ENCODE measurements around the gene CAPN8.

Gene CAPN8

GRCh38 chr1:223665592-223666312 lies at the start of gene CAPN8:
CAPN8 (minus strand) TSS chr1:223665701; CDS start chr1:223665646, 55 bp downstream.
- Histone ChIP-seq H3K27ac (ENCODE audit: low read depth, low read length, poor library complexity, severe bottlenecking) (no peak within 1 kb of the TSS), H4K20me1 (ENCODE audit: insufficient read depth, low read length) (no peaks in the 10 kb centered on the region), H3K9me2 (ENCODE audit: low read depth, low read length) (no peaks in the 10 kb centered on the region), H2AFZ (ENCODE audit: low read length) (no peak within 1 kb of the TSS), H3K27me3 (ENCODE audit: insufficient read depth, low read length) (no peaks in the 10 kb centered on the region; the same call in 1 of the 2 replicates), H3F3A (ENCODE audit: insufficient read depth, low read length) (no peaks in the 10 kb centered on the region), H3K9ac (ENCODE audit: low read length) (no peak within 1 kb of the TSS), H3K36me3 (ENCODE audit: insufficient read depth, low read length) (no peaks in the 10 kb centered on the region), H3K79me2 (ENCODE audit: insufficient read depth, low read length) (no peaks in the 10 kb centered on the region), H3K4me2 (ENCODE audit: low read length) (no peak within 1 kb of the TSS), H3K4me3 (ENCODE audit: low read depth, low read length, poor library complexity, severe bottlenecking) (no peak within 1 kb of the TSS), H3K4me1 (ENCODE audit: insufficient read depth, low read length, severe bottlenecking) (no peaks in the 10 kb centered on the region), H3K9me3 (ENCODE audit: low read length) (no peaks in the 10 kb centered on the region)
- no peak for TF ChIP-seq CTCF (IDR thresholded peaks at IDR 0.05; ENCODE audit: low read length)
- no peak for TF ChIP-seq EZH2 (IDR thresholded peaks at IDR 0.05; ENCODE audit: borderline replicate concordance, low read length)

GRCh38 chr1:223714849-223715603 lies 49.5 kb upstream of the CAPN8 start:
- Histone ChIP-seq H3K27me3 (ENCODE audit: insufficient read depth, low read length) (no peaks in the 10 kb centered on the region; the same call in 1 of the 2 replicates), H3F3A (ENCODE audit: insufficient read depth, low read length) (no peaks in the 10 kb centered on the region), H3K4me3 (ENCODE audit: low read depth, low read length, poor library complexity, severe bottlenecking) (no peak overlapping the region), H3K36me3 (ENCODE audit: insufficient read depth, low read length) (no peaks in the 10 kb centered on the region), H3K9ac (ENCODE audit: low read length) (no peak overlapping the region), H3K27ac (ENCODE audit: low read depth, low read length, poor library complexity, severe bottlenecking) (no peak overlapping the region), H4K20me1 (ENCODE audit: insufficient read depth, low read length) (no peaks in the 10 kb centered on the region), H3K4me1 (ENCODE audit: insufficient read depth, low read length, severe bottlenecking) (no peaks in the 10 kb centered on the region), H3K79me2 (ENCODE audit: insufficient read depth, low read length) (no peaks in the 10 kb centered on the region), H3K9me2 (ENCODE audit: low read depth, low read length) (no peaks in the 10 kb centered on the region), H2AFZ (ENCODE audit: low read length) (no peak overlapping the region), H3K9me3 (ENCODE audit: low read length) (no peaks in the 10 kb centered on the region), H3K4me2 (ENCODE audit: low read length) (no peak overlapping the region)
- TF ChIP-seq CTCF (IDR thresholded peaks at IDR 0.05; ENCODE audit: low read length) = no peak

- no peak for TF ChIP-seq EZH2 (IDR thresholded peaks at IDR 0.05; ENCODE audit: borderline replicate concordance, low read length)
- TF ChIP-seq CTCF (IDR thresholded peaks at IDR 0.05; ENCODE audit: low read length) = no peak
- Histone ChIP-seq H3K79me2 (ENCODE audit: insufficient read depth, low read length) (no peaks in the 10 kb centered on the region), H2AFZ (ENCODE audit: low read length) (no peak overlapping the region), H3K4me1 (ENCODE audit: insufficient read depth, low read length, severe bottlenecking) (no peaks in the 10 kb centered on the region), H3K9me2 (ENCODE audit: low read depth, low read length) (no peaks in the 10 kb centered on the region), H3K36me3 (ENCODE audit: insufficient read depth, low read length) (no peaks in the 10 kb centered on the region), H3K9ac (ENCODE audit: low read length) (no peak overlapping the region), H3F3A (ENCODE audit: insufficient read depth, low read length) (no peaks in the 10 kb centered on the region), H4K20me1 (ENCODE audit: insufficient read depth, low read length) (no peaks in the 10 kb centered on the region), H3K4me2 (ENCODE audit: low read length) (no peak overlapping the region), H3K27me3 (ENCODE audit: insufficient read depth, low read length) (no peaks in the 10 kb centered on the region; the same call in 1 of the 2 replicates), H3K9me3 (ENCODE audit: low read length) (no peaks in the 10 kb centered on the region), H3K4me3 (ENCODE audit: low read depth, low read length, poor library complexity, severe bottlenecking) (no peak overlapping the region), H3K27ac (ENCODE audit: low read depth, low read length, poor library complexity, severe bottlenecking) (no peak overlapping the region)
Measured at GRCh38 chr1:223714421-223714724, 48.9 kb upstream of the CAPN8 start.

All from OCI-LY1 (cell line).